ENCODE measurements around the gene SSBP3. TPM values are rescaled to one million over a fixed set of nuclear protein-coding genes. Genes with fewer than 3 reads are reported as not detected.

Gene SSBP3
- 15.4 and 19.6 TPM in 2 replicates for total RNA-seq

DNA sequence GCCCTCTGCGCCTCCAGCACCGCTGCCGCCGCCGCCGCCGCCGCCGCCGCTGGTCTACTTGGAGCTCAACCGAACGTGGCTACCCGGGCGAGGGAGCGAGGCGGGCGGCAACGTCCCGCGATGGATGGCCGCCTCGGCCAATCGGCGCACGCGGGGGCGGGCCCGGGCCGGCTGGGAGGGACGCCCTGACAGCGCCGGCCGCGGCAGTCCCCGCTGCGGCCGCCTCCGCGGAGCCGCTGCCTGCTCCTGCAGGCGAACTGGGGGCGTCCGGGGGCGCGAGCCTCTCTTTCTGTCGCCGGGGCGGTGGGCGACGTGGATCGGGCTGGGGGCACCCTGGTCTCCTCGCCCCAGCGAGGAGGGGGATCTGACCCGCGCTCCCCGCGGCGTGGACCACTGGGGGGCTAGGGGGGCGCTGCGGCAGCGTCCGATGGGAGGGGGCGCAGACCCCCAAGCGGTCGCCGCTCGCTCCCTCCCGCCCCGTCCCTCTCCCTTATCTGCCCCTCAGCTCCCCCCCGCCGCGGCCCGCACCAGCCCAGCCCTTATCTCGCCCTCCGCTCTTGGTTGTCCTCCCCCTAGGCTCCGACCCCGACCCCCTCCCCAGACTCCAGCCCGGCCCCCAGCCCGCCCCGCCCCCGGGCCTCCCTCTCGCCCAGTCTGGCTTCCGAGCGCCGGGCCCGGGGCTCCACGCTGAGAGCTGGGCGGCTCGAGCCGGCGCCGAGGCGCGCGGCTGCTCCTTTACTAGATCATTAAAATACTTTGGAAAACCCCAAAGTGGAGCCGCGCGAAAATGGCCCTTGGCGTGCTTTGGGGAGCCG lies at the start of gene SSBP3:
Gene SSBP3 (minus strand): TSS at position 56 of the 815 bp plus-strand sequence.

DNA sequence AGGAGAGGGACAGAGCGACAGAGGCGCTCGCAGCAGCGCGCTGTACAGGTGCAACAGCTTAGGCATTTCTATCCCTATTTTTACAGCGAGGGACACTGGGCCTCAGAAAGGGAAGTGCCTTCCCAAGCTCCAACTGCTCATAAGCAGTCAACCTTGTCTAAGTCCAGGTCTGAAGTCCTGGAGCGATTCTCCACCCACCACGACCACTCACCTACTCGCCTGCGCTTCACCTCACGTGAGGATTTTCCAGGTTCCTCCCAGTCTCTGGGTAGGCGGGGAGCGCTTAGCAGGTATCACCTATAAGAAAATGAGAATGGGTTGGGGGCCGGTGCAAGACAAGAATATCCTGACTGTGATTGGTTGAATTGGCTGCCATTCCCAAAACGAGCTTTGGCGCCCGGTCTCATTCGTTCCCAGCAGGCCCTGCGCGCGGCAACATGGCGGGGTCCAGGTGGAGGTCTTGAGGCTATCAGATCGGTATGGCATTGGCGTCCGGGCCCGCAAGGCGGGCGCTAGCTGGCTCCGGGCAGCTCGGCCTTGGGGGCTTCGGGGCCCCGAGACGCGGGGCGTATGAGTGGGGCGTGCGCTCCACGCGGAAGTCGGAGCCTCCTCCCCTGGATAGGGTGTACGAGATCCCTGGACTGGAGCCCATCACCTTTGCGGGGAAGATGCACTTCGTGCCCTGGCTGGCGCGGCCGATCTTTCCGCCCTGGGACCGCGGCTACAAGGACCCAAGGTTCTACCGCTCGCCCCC lies 206.3 kb downstream of the SSBP3 start, which contains the start of the genes CYB5RL and MRPL37:
Gene CYB5RL (minus strand): TSS at position 266 of the 754 bp plus-strand sequence. CDS start 4,414 bp downstream, outside the sequence.
Gene MRPL37 (plus strand): TSS at position 403 of the 754 bp plus-strand sequence. CDS start 77 bp downstream, at position 480.

Other genes with a start within 250 kb of the SSBP3 start
- gene CYB5RL, start 206.4 kb downstream of the SSBP3 start, total RNA-seq: 3.5 and 4.6 TPM in 2 replicates
- gene MRPL37, start 206.2 kb downstream of the SSBP3 start, total RNA-seq: 97.1 and 100 TPM in 2 replicates
- gene ACOT11, start 141.8 kb upstream of the SSBP3 start, total RNA-seq: 0.47 and 2.3 TPM in 2 replicates
- not detected in 2 replicates for gene FAM151A, start 217.1 kb upstream of the SSBP3 start, total RNA-seq
- 0.85 TPM in 1 of 2 replicates, not detected in the other for gene MROH7, start 235.4 kb upstream of the SSBP3 start, total RNA-seq